Measurements from ENCODE around the gene ATP5MC3.

DNA sequence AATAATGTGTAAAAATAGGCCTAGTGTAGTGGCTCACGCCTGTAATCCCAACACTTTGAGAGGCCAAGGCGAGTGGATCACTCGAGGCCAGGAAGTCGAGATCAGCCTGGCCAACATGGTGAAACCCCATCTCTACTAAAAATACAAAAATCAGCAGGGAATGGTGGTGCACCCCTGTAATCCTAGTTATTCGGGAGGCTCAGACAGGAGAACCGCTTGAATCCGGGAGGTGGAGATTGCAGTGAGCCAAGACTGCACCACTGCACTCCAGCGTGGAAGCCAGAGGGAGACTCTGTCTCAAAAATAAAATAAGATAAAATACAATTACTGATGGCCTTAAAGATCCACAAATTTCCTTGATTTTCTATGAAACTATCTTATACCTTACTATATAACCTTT is 17.3 kb downstream of the ATP5MC3 start:
- TF ChIP-seq, protein P1, sequence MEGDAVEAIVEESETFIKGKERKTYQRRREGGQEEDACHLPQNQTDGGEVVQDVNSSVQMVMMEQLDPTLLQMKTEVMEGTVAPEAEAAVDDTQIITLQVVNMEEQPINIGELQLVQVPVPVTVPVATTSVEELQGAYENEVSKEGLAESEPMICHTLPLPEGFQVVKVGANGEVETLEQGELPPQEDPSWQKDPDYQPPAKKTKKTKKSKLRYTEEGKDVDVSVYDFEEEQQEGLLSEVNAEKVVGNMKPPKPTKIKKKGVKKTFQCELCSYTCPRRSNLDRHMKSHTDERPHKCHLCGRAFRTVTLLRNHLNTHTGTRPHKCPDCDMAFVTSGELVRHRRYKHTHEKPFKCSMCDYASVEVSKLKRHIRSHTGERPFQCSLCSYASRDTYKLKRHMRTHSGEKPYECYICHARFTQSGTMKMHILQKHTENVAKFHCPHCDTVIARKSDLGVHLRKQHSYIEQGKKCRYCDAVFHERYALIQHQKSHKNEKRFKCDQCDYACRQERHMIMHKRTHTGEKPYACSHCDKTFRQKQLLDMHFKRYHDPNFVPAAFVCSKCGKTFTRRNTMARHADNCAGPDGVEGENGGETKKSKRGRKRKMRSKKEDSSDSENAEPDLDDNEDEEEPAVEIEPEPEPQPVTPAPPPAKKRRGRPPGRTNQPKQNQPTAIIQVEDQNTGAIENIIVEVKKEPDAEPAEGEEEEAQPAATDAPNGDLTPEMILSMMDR (IDR thresholded peaks at IDR 0.05; ENCODE audit: extremely low read depth in 1 of 2, insufficient read depth in 1 of 2, low read depth in 1 of 2, low read length in 2 of 2): no peak
- TF ChIP-seq POLR2A (IDR thresholded peaks at IDR 0.05; ENCODE audit: low read depth, low read length): no peak
- no peak for TF ChIP-seq EZH2 (IDR thresholded peaks at IDR 0.05; ENCODE audit: borderline replicate concordance, low read depth, low read length, severe bottlenecking)
- TF ChIP-seq FOS (IDR thresholded peaks at IDR 0.05; ENCODE audit: borderline replicate concordance, insufficient read depth, low read length): no peak
- TF ChIP-seq JUN (IDR thresholded peaks at IDR 0.05; ENCODE audit: borderline replicate concordance, insufficient read depth, insufficient read length, low read depth): no peak
- TF ChIP-seq POLR2AphosphoS5 (IDR thresholded peaks at IDR 0.05; ENCODE audit: insufficient read depth, low read depth, low read length): no peak
- TF ChIP-seq MAX (IDR thresholded peaks at IDR 0.05; ENCODE audit: insufficient read depth, insufficient read length): no peak
- TF ChIP-seq MYC (IDR thresholded peaks at IDR 0.05; ENCODE audit: low read depth, low read length): no peak

Measured in endothelial cell of umbilical vein (primary cell).